Lower leg skin (tissue), 3 donors: ENCODE data around the gene MISP.

Experiments
- CTCF ChIP-seq, 3 donors: fragments of 450-650 bp; IDR thresholded peaks; one replicate each; pipeline ENCODE4 v1.5.1; 2016; ENCODE audit warnings: antibody characterized with exemption in 3 of 3, mild to moderate bottlenecking in 3 of 3, moderate library complexity in 2 of 3
- POLR2A ChIP-seq, 2 donors: fragments of 450-650 bp; IDR thresholded peaks; one replicate each; pipeline ENCODE4 v1.6.1; 2016 to 2017; ENCODE audit warnings: antibody characterized with exemption in 2 of 2, mild to moderate bottlenecking in 1 of 2, moderate library complexity in 1 of 2

- TF ChIP-seq CTCF (IDR thresholded peaks at IDR 0.05) (no peak), POLR2A (IDR thresholded peaks at IDR 0.05) (no peak)
Measured at GRCh38 chr19:788686-788982, 37.7 kb downstream of the MISP start.
